Bronchial epithelial cell (primary cell): ENCODE measurements around the gene C1RL. TPM values are rescaled to one million over a fixed set of nuclear protein-coding genes. Genes with fewer than 3 reads are reported as not detected.

Experiments used
- DNase-seq: peaks from one replicate; pipeline ENCODE4 v3.0.0-alpha.2; 2010; ENCODE audit warnings: low read depth
- FAIRE-seq: peaks from 2 replicates; lab custom pipeline; 2011; peaks lifted over from hg19 to GRCh38; lab: Jason Lieb, UNC
- H3K27me3 ChIP-seq: 2 replicates; pipeline ENCODE4 v1.5.1; 2011; ENCODE audit warnings: low read length; ENCODE audit not compliant: control insufficient read depth, insufficient read depth
- H3K36me3 ChIP-seq: 2 replicates; pipeline ENCODE4 v1.5.1; 2011; ENCODE audit warnings: low read length; ENCODE audit not compliant: control insufficient read depth, insufficient read depth
- H3K4me3 ChIP-seq: 2 replicates; pipeline ENCODE4 v1.5.1; 2011; ENCODE audit warnings: mild to moderate bottlenecking, low read depth, low read length, control low read depth
- CTCF ChIP-seq: IDR thresholded peaks from 2 replicates; pipeline ENCODE4 v1.5.1; 2011; ENCODE audit warnings: mild to moderate bottlenecking, moderate library complexity, low read length, control low read depth, inconsistent platforms; ENCODE audit not compliant: insufficient read depth, severe bottlenecking
- total RNA-seq: library from RNA; depleted of rRNA; stranded (reverse); fragments of >200 nt; gene quantifications from 2 replicates; pipeline ENCODE4 v1.2.1, GENCODE V29; 2014

C1RL gene
- total RNA-seq, 1 donor from 2014 or later: 11.3 TPM

- Histone ChIP-seq H3K4me3 (no peak overlapping the region), H3K27me3 (no peaks in the 10 kb centered on the region), H3K36me3 (peaks cover 13% of the 10 kb centered on the region)
- FAIRE-seq (no peak), DNase-seq (no peak)
- no peak for TF ChIP-seq CTCF
These were observed 33.9 kb upstream of the C1RL start for GRCh38 chr12:7142809-7143465.

GRCh38 chr12:7142056-7142644, 33.1 kb upstream of the C1RL start:
- Histone ChIP-seq H3K4me3 (no peak overlapping the region), H3K36me3 (peaks cover 15% of the 10 kb centered on the region), H3K27me3 (no peaks in the 10 kb centered on the region)
- TF ChIP-seq CTCF: peak; percentile 74
- FAIRE-seq (peak; percentile 64), DNase-seq (peak; percentile 31)

- TF ChIP-seq CTCF: no peak
- DNase-seq (no peak), FAIRE-seq (no peak)
- Histone ChIP-seq H3K4me3 (no peak overlapping the region), H3K27me3 (no peaks in the 10 kb centered on the region), H3K36me3 (peaks cover 17% of the 10 kb centered on the region)
These were observed 32.5 kb upstream of the C1RL start for GRCh38 chr12:7141351-7142005.

- FAIRE-seq: no peak
- H3K27me3 ChIP-seq: no peaks in the 10 kb centered on the region
- no peak for TF ChIP-seq CTCF
- no peak overlapping the region for H3K4me3 ChIP-seq
- H3K36me3 ChIP-seq: peaks cover 22% of the 10 kb centered on the region
- DNase-seq: no peak
These were observed 30.2 kb upstream of the C1RL start for GRCh38 chr12:7139200-7139599.

GRCh38 chr12:7137908-7138307, 28.9 kb upstream of the C1RL start:
- no peak for FAIRE-seq
- TF ChIP-seq CTCF: no peak
- no peak overlapping the region for H3K4me3 ChIP-seq
- H3K36me3 ChIP-seq: peaks cover 20% of the 10 kb centered on the region
- no peaks in the 10 kb centered on the region for H3K27me3 ChIP-seq
- DNase-seq: peak; percentile 50
